Adrenal gland (tissue), 12 donors: ENCODE results near the gene INSL3. TPM values are rescaled to one million over a fixed set of nuclear protein-coding genes. Genes with fewer than 3 reads are reported as not detected.

Source experiments
- DNase-seq, 7 donors: peaks; one replicate each; pipeline ENCODE4 v3.0.0-alpha.2; 2019 to 2020
- H3K27ac ChIP-seq, 5 donors: fragments of 200-600 bp; sonication (generic) in 4 of 5; 1 replicate in 3 of 5; 2 replicates in 2 of 5; pipeline versions ENCODE4 v1.5.1 to v1.8.0; 2016 to 2020; ENCODE audit warnings: mild to moderate bottlenecking in 1 of 5
- H3K27me3 ChIP-seq: fragments of 200-600 bp; 2 replicates; pipeline ENCODE4 v1.8.0; 2021
- H3K36me3 ChIP-seq, 2 donors: fragments of 200-600 bp; replicated peaks in 1 of 2; 1 replicate in 1 of 2; 2 replicates in 1 of 2; pipeline versions ENCODE4 v1.5.1 to v1.8.0; 2018 to 2022
- H3K4me1 ChIP-seq, 2 donors: fragments of 200-600 bp; replicated peaks in 1 of 2; 1 replicate in 1 of 2; 2 replicates in 1 of 2; pipeline versions ENCODE4 v1.5.1 to v1.8.0; 2018 to 2021
- H3K4me3 ChIP-seq, 4 donors: fragments of 200-600 bp; sonication (generic) in 3 of 4; one replicate each; pipeline ENCODE4 v1.5.1; 2016 to 2018
- H3K9me3 ChIP-seq, 3 donors: fragments of 200-600 bp; sonication (generic) in 1 of 3; replicated peaks in 1 of 3; 1 replicate in 2 of 3; 2 replicates in 1 of 3; pipeline versions ENCODE4 v1.5.1 to v1.8.0; 2016 to 2021
- POLR2A ChIP-seq, 2 donors: fragments of 450-650 bp; IDR thresholded peaks; one replicate each; pipeline ENCODE4 v1.6.1; 2017; ENCODE audit warnings: antibody characterized with exemption in 2 of 2, mild to moderate bottlenecking in 2 of 2, moderate library complexity in 1 of 2
- WGBS, 4 donors: extraction: QIAGEN DNeasy Blood & Tissue Kit in 2 of 4; methylation state at CpG; one replicate each; pipeline versions ENCODE4 v1.1.5 to v1.1.7; 2013 to 2017; 5-methylcytosine and 5-hydroxymethylcytosine counted together
- intact Hi-C, 2 donors: fragments of 100-400 bp; cut with DNase I; formaldehyde crosslinking; loops; one replicate each; pipeline versions ENCODE4 v1.14.1 to v1.15.0; 2022 to 2023
- polyA plus RNA-seq, 3 donors: library from polyadenylated mRNA; stranded (reverse); fragments of 200-250 nt in 2 of 3; fragments of 350-450 nt in 1 of 3; fragmentation: Illumina TruSeq in 1 of 3; extraction: RNeasy Lipid Tissue Mini Kit (QIAGEN cat#74804) in 1 of 3; gene quantifications; one replicate each; pipeline ENCODE4 v1.2.3, GENCODE V29; 2013 to 2014
- total RNA-seq, 9 donors: library from RNA; depleted of rRNA in 4 of 9; stranded (reverse); fragments of >200 nt in 4 of 9; fragments of 120-200 nt in 1 of 9; fragmentation: NEBNext Ultra II Directional in 1 of 9; extraction: Animal tissue kit (Norgen Biotek cat#: 25700) in 1 of 9; gene quantifications; one replicate each; pipeline versions ENCODE4 v1.1.0 to v1.2.4, GENCODE V29; 2013 to 2023
- TF ChIP-seq, protein P1 (sequence below), 6 experiments: fragments of 450-650 bp in 4 of 6; fragments of 200-600 bp in 2 of 6; sonication (generic) in 1 of 6; IDR thresholded peaks; 1 replicate in 5 of 6; 2 replicates in 1 of 6; pipeline versions ENCODE4 v1.5.1 to v1.8.0; 2016 to 2021; ENCODE audit warnings: antibody characterized with exemption in 6 of 6, mild to moderate bottlenecking in 2 of 6, moderate library complexity in 1 of 6
- donor health status: healthy with polysubstance abuse.
- donor health status: Bipolar disorder and iron deficiency.
- donor health status: DM: yes; HTN: yes; CAD: no.
- donor health status: DM: no; HTN: no; CAD: no.
- donor health status: DM: no; HTN: no; CAD: no.
- donor health status: DM: yes; HTN: yes; CAD: no.

Gene INSL3
- total and polyA plus RNA-seq, 12 donors = 0.17 to 0.40 (median 0.28) TPM; not detected in 8

DNA sequence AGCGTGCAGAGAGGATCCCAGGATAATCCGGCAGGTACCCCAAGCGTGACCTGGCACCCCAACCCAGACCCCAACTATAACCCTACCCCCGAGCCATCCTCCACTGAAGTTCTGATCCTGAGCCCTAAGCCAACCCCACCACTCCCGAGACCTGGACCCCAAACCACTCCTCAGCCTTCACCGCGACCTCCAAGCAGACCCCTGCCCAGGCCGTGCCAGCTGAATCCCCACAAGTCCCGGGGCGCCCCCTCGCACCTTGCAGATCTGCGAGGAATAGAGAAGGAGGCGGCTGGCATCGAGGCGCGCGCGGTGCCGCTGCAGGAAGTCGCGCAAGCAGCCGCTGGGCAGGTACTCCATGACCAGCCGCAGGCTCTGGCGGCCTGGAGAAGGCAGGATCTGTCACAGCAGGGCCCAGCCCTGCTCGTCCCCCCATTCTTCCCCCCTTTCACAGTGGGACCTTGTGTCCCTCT, 10.1 kb upstream of the INSL3 start:
- no peak overlapping the region for H3K27ac ChIP-seq
- no peaks in the 10 kb centered on the region for H3K4me1 ChIP-seq
- TF ChIP-seq POLR2A (IDR thresholded peaks at IDR 0.05) = no peak
- TF ChIP-seq, protein P1, sequence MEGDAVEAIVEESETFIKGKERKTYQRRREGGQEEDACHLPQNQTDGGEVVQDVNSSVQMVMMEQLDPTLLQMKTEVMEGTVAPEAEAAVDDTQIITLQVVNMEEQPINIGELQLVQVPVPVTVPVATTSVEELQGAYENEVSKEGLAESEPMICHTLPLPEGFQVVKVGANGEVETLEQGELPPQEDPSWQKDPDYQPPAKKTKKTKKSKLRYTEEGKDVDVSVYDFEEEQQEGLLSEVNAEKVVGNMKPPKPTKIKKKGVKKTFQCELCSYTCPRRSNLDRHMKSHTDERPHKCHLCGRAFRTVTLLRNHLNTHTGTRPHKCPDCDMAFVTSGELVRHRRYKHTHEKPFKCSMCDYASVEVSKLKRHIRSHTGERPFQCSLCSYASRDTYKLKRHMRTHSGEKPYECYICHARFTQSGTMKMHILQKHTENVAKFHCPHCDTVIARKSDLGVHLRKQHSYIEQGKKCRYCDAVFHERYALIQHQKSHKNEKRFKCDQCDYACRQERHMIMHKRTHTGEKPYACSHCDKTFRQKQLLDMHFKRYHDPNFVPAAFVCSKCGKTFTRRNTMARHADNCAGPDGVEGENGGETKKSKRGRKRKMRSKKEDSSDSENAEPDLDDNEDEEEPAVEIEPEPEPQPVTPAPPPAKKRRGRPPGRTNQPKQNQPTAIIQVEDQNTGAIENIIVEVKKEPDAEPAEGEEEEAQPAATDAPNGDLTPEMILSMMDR (IDR thresholded peaks at IDR 0.05) = no peak
- intact Hi-C loops = no loop called here
- peaks cover 3% of the 10 kb centered on the region for H3K27me3 ChIP-seq
- no peak overlapping the region for H3K4me3 ChIP-seq
- DNase-seq = no peak
- 55 to 79% (median 64%) methylated on average over 21 to 25 of the region's 25 CpGs for WGBS, 4 donors
- peaks cover 0 to 18% of the 10 kb centered on the region in 2 donors for H3K36me3 ChIP-seq
- no peaks in the 10 kb centered on the region for H3K9me3 ChIP-seq

DNA sequence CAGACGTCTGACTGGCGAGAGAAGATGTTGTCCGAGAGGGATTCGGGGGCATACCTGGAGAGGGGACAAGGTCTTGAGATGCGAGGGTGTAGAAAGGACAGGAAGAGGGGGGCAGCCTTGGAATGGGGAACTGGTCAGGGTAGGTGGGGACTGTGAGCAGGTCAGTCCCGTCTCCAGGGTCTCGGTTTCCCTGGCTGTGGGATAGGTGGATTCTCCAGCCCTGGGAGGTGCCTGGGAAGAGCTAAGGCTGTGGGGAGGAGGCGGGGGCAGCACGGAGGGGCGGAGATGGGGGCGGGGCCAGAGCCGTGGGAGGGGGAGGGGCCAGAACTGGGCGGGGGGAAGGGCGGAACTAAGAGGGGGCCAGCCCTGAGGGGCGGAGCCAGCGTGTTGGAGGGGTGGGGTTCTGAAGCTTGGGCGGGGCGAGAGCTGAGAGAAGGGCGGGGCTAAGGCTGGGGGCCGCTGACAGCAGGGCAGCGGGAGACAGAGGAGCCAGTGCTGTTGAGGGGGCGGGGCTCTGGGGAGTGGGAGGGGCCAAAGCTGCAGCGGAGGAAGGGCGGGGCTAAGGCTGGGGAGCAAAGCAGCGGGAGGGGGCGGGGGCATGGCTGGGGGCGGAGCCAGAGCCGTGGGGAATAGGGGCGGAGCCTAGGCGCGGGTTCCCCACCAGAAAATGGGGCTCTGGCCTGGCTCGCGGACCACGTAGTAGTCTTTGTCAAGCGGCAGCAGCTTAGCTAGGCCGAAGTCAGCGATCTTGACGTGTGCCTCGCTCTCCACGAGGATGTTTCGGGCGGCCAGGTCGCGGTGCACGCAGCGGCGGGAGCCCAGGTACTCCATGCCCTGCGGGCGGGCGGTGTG, 9.5 kb upstream of the INSL3 start:
- intact Hi-C loops = no loop called here
- no peaks in the 10 kb centered on the region for H3K4me1 ChIP-seq
- H3K9me3 ChIP-seq = no peaks in the 10 kb centered on the region
- peak; percentile 42 to 76 (median 68) for DNase-seq
- H3K27ac ChIP-seq = no peak overlapping the region
- H3K27me3 ChIP-seq = peaks cover 3% of the 10 kb centered on the region
- WGBS, 4 donors = 23 to 43% (median 29%) methylated on average over 17 to 50 of the region's 50 CpGs
- H3K4me3 ChIP-seq = no peak overlapping the region
- TF ChIP-seq, protein P1 (IDR thresholded peaks at IDR 0.05) = no peak
- TF ChIP-seq POLR2A (IDR thresholded peaks at IDR 0.05) = no peak
- peaks cover 0 to 18% of the 10 kb centered on the region in 2 donors for H3K36me3 ChIP-seq

DNA sequence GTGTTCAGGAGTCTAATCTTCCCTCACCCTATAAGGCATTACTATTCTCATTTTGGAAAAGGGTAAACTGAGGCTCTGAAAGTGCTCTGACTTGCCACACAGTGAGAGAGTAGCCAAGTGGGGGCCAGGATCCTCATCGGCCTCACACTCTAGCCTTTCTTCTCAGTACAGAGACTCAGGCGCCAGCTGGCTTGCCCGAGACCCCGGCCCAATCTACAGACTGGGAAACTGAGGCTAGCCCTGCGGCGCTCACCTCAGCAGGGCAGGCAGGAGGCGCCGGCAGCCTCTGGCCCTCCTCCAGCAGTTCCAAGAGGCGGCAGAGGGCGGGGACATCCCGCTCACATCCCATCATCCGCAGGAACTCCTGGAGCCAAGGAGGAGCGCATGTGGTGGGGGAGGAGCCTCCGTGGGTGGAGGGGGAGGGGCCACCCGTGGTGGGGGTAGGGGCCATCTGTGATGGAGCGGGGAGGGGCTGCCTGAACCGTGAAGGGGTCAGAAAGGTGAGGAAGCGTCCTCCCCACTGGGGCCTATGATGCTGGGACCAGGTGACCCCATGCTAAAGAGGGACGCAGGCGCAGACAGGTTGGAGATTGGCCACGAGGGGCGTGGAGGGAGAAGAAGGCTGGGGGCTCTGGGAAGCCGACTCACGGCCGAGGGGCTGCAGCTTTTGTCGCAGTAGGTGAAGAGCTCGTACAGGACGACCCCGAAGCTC, 8.7 kb upstream of the INSL3 start:
- TF ChIP-seq, protein P1 (IDR thresholded peaks at IDR 0.05) = no peak
- no peak for TF ChIP-seq POLR2A (IDR thresholded peaks at IDR 0.05)
- peaks cover 3% of the 10 kb centered on the region for H3K27me3 ChIP-seq
- peak in 3 of 7 donors; percentile 23 to 49 (median 36) for DNase-seq
- no peaks in the 10 kb centered on the region for H3K9me3 ChIP-seq
- peaks cover 0 to 18% of the 10 kb centered on the region in 2 donors for H3K36me3 ChIP-seq
- H3K27ac ChIP-seq = no peak overlapping the region
- H3K4me1 ChIP-seq = no peaks in the 10 kb centered on the region
- no peak overlapping the region for H3K4me3 ChIP-seq
- WGBS, 4 donors = 29 to 39% (median 31%) methylated on average over 12 to 29 of the region's 29 CpGs
- intact Hi-C loops = no loop called here

DNA sequence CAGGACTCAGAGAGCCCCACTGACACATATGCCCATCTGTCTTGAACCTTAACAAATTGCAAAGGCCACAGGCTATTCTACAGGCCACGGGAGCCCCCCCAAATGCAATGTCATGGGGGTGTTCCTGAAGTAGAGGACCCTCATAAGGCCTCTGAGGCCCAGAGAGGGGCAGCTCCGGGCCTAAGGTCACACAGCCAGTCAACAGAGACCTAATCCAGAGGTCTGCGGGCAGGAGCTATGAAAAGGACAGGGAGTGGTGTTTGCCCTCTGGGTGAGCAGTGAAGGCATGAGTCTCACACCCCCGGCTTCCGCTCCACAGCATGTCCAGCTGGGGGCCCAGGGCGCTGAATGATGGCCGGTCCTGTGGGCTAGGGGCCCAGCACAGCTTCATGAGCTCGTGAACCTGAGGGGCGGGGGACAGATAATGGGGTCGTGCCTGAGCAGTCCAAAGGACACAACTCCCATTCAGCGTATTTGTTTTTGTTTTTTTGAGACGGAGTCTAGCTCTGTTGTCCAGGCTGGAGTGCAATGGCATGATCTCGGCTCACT, 5.3 kb upstream of the INSL3 start:
- WGBS, 4 donors = 83 to 90% (median 87%) methylated on average over 5 to 13 of the region's 13 CpGs
- TF ChIP-seq POLR2A (IDR thresholded peaks at IDR 0.05) = no peak
- TF ChIP-seq, protein P1 (IDR thresholded peaks at IDR 0.05) = no peak
- DNase-seq = no peak
- Histone ChIP-seq H3K9me3 (no peaks in the 10 kb centered on the region), H3K4me3 (no peak overlapping the region), H3K27me3 (peaks cover 3% of the 10 kb centered on the region), H3K27ac (no peak overlapping the region), H3K4me1 (no peaks in the 10 kb centered on the region), H3K36me3 (peaks cover 0 to 5% of the 10 kb centered on the region in 2 donors)
- intact Hi-C loops = no loop called here
